ENCODE results near the gene KIAA0825. TPM values are rescaled to one million over a fixed set of nuclear protein-coding genes. Genes with fewer than 3 reads are reported as not detected.
"Not testable (repeated sequence)": the region's sequence is repeated elsewhere in the genome, so short reads cannot be mapped to it uniquely, and the experiment has no call there.

The KIAA0825 gene
- total RNA-seq, 4 donors from 2014 or later: 1.8 to 3.4 (median 2.6) TPM

GRCh38 chr5:94577466-94578245 lies 40.7 kb downstream of the KIAA0825 start:
- TF ChIP-seq POLR2A (IDR thresholded peaks at IDR 0.05): no peak
- no peak for TF ChIP-seq CTCF (IDR thresholded peaks at IDR 0.05)
- intact Hi-C loops (cut with DNase I): no loop called here
- DNase-seq: no peak
- Histone ChIP-seq H3K9me3 (no peaks in the 10 kb centered on the region), H3K4me1 (peaks cover 0 to 50% (median 0%) of the 10 kb centered on the region in 3 donors), H3K36me3 (no peaks in the 10 kb centered on the region), H3K27me3 (no peaks in the 10 kb centered on the region), H3K4me3 (no peak overlapping the region), H3K27ac (no peak overlapping the region)

GRCh38 chr5:94575196-94575595 lies 43.2 kb downstream of the KIAA0825 start:
- 35 to 44% methylated on average over 4 of the region's 4 CpGs for WGBS, 2 donors
- H3K36me3 ChIP-seq: no peaks in the 10 kb centered on the region
- intact Hi-C loops (cut with DNase I): no loop called here
- H3K4me3 ChIP-seq: no peak overlapping the region
- TF ChIP-seq CTCF (IDR thresholded peaks at IDR 0.05): no peak
- no peak for TF ChIP-seq POLR2A (IDR thresholded peaks at IDR 0.05)
- H3K4me1 ChIP-seq: peaks cover 0 to 33% (median 0%) of the 10 kb centered on the region in 3 donors
- DNase-seq: no peak
- no peak overlapping the region for H3K27ac ChIP-seq
- H3K9me3 ChIP-seq: no peaks in the 10 kb centered on the region
- no peaks in the 10 kb centered on the region for H3K27me3 ChIP-seq

GRCh38 chr5:94573349-94573748 lies 45.1 kb downstream of the KIAA0825 start:
- intact Hi-C loops (cut with DNase I); H3K27me3 ChIP-seq; DNase-seq; H3K36me3 ChIP-seq; H3K9me3 ChIP-seq; H3K4me3 ChIP-seq: not testable (repeated sequence)
- H3K27ac ChIP-seq: peak overlapping the region in 1 of 4 donors; percentile 29
- 50 to 79% methylated on average over 1 of the region's 1 CpG for WGBS, 2 donors
- H3K4me1 ChIP-seq: peaks cover 0 to 33% (median 0%) of the 10 kb centered on the region in 3 donors

- H3K4me1 ChIP-seq: peaks cover 0 to 32% (median 0%) of the 10 kb centered on the region in 3 donors
- H3K4me3 ChIP-seq: no peak overlapping the region
- intact Hi-C loops (cut with DNase I): no loop called here
- no peaks in the 10 kb centered on the region for H3K36me3 ChIP-seq
- H3K9me3 ChIP-seq: no peaks in the 10 kb centered on the region
- no peak for DNase-seq
- no peak overlapping the region for H3K27ac ChIP-seq
- no peak for TF ChIP-seq CTCF (IDR thresholded peaks at IDR 0.05)
- TF ChIP-seq POLR2A (IDR thresholded peaks at IDR 0.05): no peak
- H3K27me3 ChIP-seq: no peaks in the 10 kb centered on the region
Observed at GRCh38 chr5:94571415-94571814, 47.0 kb downstream of the KIAA0825 start.

GRCh38 chr5:94564812-94565211 lies 53.6 kb downstream of the KIAA0825 start:
- WGBS, 2 donors: 88% methylated on average over 1 of the region's 1 CpG; no CpG with 5 or more reads in 1 of the 2 donors
- Histone ChIP-seq H3K27ac (no peak overlapping the region), H3K27me3 (no peaks in the 10 kb centered on the region)

More at GRCh38 chr5:94564812-94565211, 53.6 kb downstream of the KIAA0825 start:
- TF ChIP-seq POLR2A (IDR thresholded peaks at IDR 0.05): no peak
- no peak for TF ChIP-seq CTCF (IDR thresholded peaks at IDR 0.05)
- Histone ChIP-seq H3K4me3 (no peak overlapping the region), H3K9me3 (no peaks in the 10 kb centered on the region), H3K36me3 (no peaks in the 10 kb centered on the region), H3K4me1 (no peaks in the 10 kb centered on the region)
- intact Hi-C loops (cut with DNase I): no loop called here
- DNase-seq: no peak

All from esophagus squamous epithelium (tissue), 5 donors.